GM12891 (cell line): Measurements from ENCODE around the gene IGF1.

Experiments used
- POLR2A ChIP-seq: IDR thresholded peaks from 2 replicates; pipeline ENCODE4 v1.6.1; 2011; ENCODE audit warnings: low read depth, low read length, control low read depth
- POLR2AphosphoS5 ChIP-seq: IDR thresholded peaks from 2 replicates; pipeline ENCODE4 v1.6.1; 2011; ENCODE audit warnings: low read depth, low read length, control low read depth

DNA sequence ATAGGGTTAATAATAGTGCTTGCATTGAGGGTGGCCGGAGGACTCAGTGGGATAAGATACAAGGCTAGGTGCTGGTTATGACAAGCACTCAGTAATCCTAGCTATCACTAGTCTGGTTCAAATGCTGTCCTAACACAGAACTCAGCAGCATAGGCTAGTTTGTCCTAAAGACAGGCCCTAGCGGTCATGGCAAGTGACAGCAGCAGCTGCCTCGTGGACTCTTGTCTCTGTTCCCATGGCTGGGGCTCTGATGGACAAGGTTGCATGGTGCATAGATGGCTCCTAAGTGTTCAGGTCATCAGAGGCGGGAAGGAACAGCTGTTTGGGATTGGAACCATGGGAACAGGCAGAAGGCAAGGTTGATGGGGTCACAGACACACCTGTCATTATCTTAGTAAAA, 42.4 kb upstream of the IGF1 start:
- TF ChIP-seq POLR2A (no peak), POLR2AphosphoS5 (no peak)
